Lower leg skin (tissue), 4 donors: ENCODE measurements around the gene KLHL4. TPM values are rescaled to one million over a fixed set of nuclear protein-coding genes. Genes with fewer than 3 reads are reported as not detected.
"Not testable (repeated sequence)": the region's sequence is repeated elsewhere in the genome, so short reads cannot be mapped to it uniquely, and the experiment has no call there.

Source experiments
- DNase-seq, 2 donors: peaks; one replicate each; pipeline ENCODE4 v3.0.0-alpha.2; 2019; ENCODE audit warnings: low spot score in 2 of 2
- H3K4me3 ChIP-seq: fragments of 200-600 bp; sonication (generic); 2 replicates; pipeline ENCODE4 v1.5.1; 2017; ENCODE audit warnings: mild to moderate bottlenecking, low read depth; ENCODE audit not compliant: poor library complexity, severe bottlenecking
- CTCF ChIP-seq, 3 donors: fragments of 450-650 bp; IDR thresholded peaks; one replicate each; pipeline ENCODE4 v1.5.1; 2016; ENCODE audit warnings: antibody characterized with exemption in 3 of 3, mild to moderate bottlenecking in 3 of 3, moderate library complexity in 2 of 3
- POLR2A ChIP-seq, 2 donors: fragments of 450-650 bp; IDR thresholded peaks; one replicate each; pipeline ENCODE4 v1.6.1; 2016 to 2017; ENCODE audit warnings: antibody characterized with exemption in 2 of 2, mild to moderate bottlenecking in 1 of 2, moderate library complexity in 1 of 2
- WGBS, 2 donors: methylation state at CpG; one replicate each; pipeline ENCODE4 v1.1.5; 2018; 5-methylcytosine and 5-hydroxymethylcytosine counted together
- intact Hi-C: fragments of 100-400 bp; cut with DNase I; formaldehyde crosslinking; loops from one replicate; pipeline ENCODE4 v1.15.0; 2023; ENCODE audit warnings: low total_unique reads
- total RNA-seq, 4 donors: library from RNA; depleted of rRNA; stranded (reverse); fragments of >200 nt; gene quantifications; one replicate each; pipeline ENCODE4 v1.1.0, GENCODE V29; 2016

KLHL4 gene
- total RNA-seq, 4 donors from 2014 or later = 0.16 to 0.34 (median 0.30) TPM; not detected in 1

GRCh38 chrX:87663421-87663820 lies 145.8 kb downstream of the KLHL4 start:
- DNase-seq = no peak
- TF ChIP-seq CTCF (IDR thresholded peaks at IDR 0.05) = no peak
- TF ChIP-seq POLR2A (IDR thresholded peaks at IDR 0.05) = no peak
- intact Hi-C loops = no loop called here
- no peak overlapping the region for H3K4me3 ChIP-seq

- no peak for DNase-seq
- 10 to 13% methylated on average over 2 of the region's 2 CpGs for WGBS, 2 donors
- TF ChIP-seq CTCF (IDR thresholded peaks at IDR 0.05) (no peak), POLR2A (IDR thresholded peaks at IDR 0.05) (no peak)
- no peak overlapping the region for H3K4me3 ChIP-seq
- intact Hi-C loops = no loop called here
These were observed 146.8 kb downstream of the KLHL4 start for GRCh38 chrX:87664381-87664780.

GRCh38 chrX:87679849-87680248 lies 162.2 kb downstream of the KLHL4 start:
- 53 to 92% methylated on average over 1 of the region's 1 CpG for WGBS, 2 donors
- TF ChIP-seq POLR2A (IDR thresholded peaks at IDR 0.05) = no peak
- TF ChIP-seq CTCF (IDR thresholded peaks at IDR 0.05) = no peak

GRCh38 chrX:87687703-87688102 lies 170.1 kb downstream of the KLHL4 start:
- DNase-seq = no peak
- intact Hi-C loops = no loop called here
- 83 to 88% methylated on average over 1 of the region's 1 CpG for WGBS, 2 donors
- no peak overlapping the region for H3K4me3 ChIP-seq
- TF ChIP-seq CTCF (IDR thresholded peaks at IDR 0.05) = no peak
- TF ChIP-seq POLR2A (IDR thresholded peaks at IDR 0.05) = no peak

More at GRCh38 chrX:87679849-87680248, 162.2 kb downstream of the KLHL4 start:
- intact Hi-C loops = no loop called here
- no peak overlapping the region for H3K4me3 ChIP-seq
- DNase-seq = no peak

GRCh38 chrX:87688113-87688748 lies 170.6 kb downstream of the KLHL4 start:
- 69 to 93% methylated on average over 5 of the region's 5 CpGs for WGBS, 2 donors
- DNase-seq, H3K4me3 ChIP-seq, intact Hi-C loops: not testable (repeated sequence)

GRCh38 chrX:87689218-87689617 lies 171.6 kb downstream of the KLHL4 start:
- DNase-seq, H3K4me3 ChIP-seq, intact Hi-C loops: not testable (repeated sequence)
- WGBS, 2 donors = 87 to 93% methylated on average over 7 of the region's 7 CpGs

GRCh38 chrX:87693204-87693603 lies 175.6 kb downstream of the KLHL4 start:
- intact Hi-C loops = no loop called here
- DNase-seq = no peak
- TF ChIP-seq CTCF (IDR thresholded peaks at IDR 0.05) (no peak), POLR2A (IDR thresholded peaks at IDR 0.05) (no peak)
- 74 to 89% methylated on average over 1 of the region's 1 CpG for WGBS, 2 donors
- H3K4me3 ChIP-seq = no peak overlapping the region
